ENCODE data around the gene BRD8. TPM values are rescaled to one million over a fixed set of nuclear protein-coding genes. Genes with fewer than 3 reads are reported as not detected.

Gene BRD8
- total and polyA plus RNA-seq, 9 donors, result 37.2 to 74.8 (median 50.2) TPM

DNA sequence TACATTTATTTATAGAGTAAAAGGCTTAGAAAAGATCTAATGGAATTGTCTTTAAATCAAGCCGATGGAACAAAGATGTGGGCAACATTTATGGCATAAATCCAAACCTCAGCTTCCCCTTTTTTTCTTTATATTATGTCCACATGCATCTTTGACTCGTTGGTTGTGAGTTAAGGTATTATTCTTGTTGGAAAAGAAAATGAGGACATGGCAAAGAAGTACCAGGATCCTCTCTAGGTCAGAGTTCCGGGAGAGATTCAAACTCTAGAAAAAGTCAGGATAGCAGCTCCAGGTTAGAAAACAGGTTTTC lies 38.7 kb downstream of the BRD8 start:
- Histone ChIP-seq H3K9me3 (no peaks in the 10 kb centered on the region), H3K36me3 (no peaks in the 10 kb centered on the region), H3K27me3 (no peaks in the 10 kb centered on the region), H3K27ac (no peak overlapping the region), H3K4me1 (ENCODE audit: insufficient read depth) (no peaks in the 10 kb centered on the region), H3K4me3 (no peak overlapping the region)
- TF ChIP-seq POLR2A (IDR thresholded peaks at IDR 0.05) (no peak), EP300 (IDR thresholded peaks at IDR 0.05) (no peak)
- TF ChIP-seq, protein P1, sequence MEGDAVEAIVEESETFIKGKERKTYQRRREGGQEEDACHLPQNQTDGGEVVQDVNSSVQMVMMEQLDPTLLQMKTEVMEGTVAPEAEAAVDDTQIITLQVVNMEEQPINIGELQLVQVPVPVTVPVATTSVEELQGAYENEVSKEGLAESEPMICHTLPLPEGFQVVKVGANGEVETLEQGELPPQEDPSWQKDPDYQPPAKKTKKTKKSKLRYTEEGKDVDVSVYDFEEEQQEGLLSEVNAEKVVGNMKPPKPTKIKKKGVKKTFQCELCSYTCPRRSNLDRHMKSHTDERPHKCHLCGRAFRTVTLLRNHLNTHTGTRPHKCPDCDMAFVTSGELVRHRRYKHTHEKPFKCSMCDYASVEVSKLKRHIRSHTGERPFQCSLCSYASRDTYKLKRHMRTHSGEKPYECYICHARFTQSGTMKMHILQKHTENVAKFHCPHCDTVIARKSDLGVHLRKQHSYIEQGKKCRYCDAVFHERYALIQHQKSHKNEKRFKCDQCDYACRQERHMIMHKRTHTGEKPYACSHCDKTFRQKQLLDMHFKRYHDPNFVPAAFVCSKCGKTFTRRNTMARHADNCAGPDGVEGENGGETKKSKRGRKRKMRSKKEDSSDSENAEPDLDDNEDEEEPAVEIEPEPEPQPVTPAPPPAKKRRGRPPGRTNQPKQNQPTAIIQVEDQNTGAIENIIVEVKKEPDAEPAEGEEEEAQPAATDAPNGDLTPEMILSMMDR (IDR thresholded peaks at IDR 0.05), result no peak
- 56 to 68% (median 60%) methylated on average over 3 of the region's 3 CpGs for WGBS, 3 donors
- DNase-seq, result no peak
- intact Hi-C loops (cut with DNase I), result loop anchor here in 2 of 4 donors (5.0 to 10.0 kb wide), 2 partner anchors 362 to 365 kb away; no protein-coding TSS in a partner anchor

DNA sequence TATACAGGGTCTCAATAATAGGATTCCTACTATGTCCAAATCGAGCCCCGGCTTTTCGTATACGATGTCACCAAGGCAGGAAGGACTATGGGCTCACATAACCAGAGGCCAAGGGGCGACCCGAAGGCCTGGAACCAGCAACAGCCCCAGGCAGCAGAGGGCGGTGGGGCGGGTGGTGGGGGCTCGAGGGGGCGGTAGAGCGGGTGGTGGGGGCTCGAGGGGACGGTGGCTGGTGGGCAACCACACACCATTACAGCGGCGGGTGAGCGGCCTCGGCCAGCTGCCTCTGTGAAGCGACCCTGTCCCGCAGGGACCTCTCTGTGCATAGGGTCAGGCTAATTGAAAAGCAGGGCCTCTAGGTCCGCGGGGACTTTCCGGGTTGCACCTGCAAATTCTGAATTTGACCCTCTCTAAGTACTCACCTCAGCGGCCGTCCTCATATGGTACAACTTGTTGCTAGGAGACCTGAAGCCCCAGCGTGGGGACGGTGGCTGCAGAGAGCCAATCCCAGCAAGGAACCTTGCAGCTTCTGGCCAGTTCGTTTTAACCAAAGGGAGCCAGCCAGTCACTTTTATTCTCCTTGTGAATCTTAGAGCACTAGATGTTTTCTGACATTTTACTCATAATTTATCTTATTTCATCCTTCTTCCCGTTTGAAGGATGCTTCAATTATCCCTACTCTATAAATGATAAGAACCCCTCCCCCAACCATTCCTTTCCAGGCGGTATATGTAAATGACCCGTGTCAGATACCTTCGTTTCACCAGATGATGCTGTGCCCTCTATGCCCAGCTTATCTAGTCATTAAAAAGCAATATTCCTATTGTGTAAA lies 39.3 kb downstream of the BRD8 start, which contains the start of gene NME5:
Gene NME5 (minus strand): TSS at position 480 of the 832 bp plus-strand sequence. CDS start 648 bp downstream, outside the sequence.
- intact Hi-C loops (cut with DNase I), result loop anchor here in 2 of 4 donors (5.0 to 10.0 kb wide), 2 partner anchors 362 to 364 kb away; no protein-coding TSS in a partner anchor
- no peaks in the 10 kb centered on the region for H3K27me3 ChIP-seq
- 2 to 4% (median 3%) methylated on average over 31 of the region's 31 CpGs for WGBS, 3 donors
- H3K36me3 ChIP-seq, result no peaks in the 10 kb centered on the region
- H3K4me3 ChIP-seq, result peak within 1 kb of the TSS; percentile 41
- H3K9me3 ChIP-seq, result no peaks in the 10 kb centered on the region
- TF ChIP-seq, protein P1 (IDR thresholded peaks at IDR 0.05), result no peak
- no peak for TF ChIP-seq POLR2A (IDR thresholded peaks at IDR 0.05)
- TF ChIP-seq EP300 (IDR thresholded peaks at IDR 0.05), result no peak
- peak; percentile 57 to 82 (median 70) for DNase-seq
- no peak within 1 kb of the TSS for H3K27ac ChIP-seq
- no peaks in the 10 kb centered on the region for H3K4me1 ChIP-seq (ENCODE audit: insufficient read depth)

DNA sequence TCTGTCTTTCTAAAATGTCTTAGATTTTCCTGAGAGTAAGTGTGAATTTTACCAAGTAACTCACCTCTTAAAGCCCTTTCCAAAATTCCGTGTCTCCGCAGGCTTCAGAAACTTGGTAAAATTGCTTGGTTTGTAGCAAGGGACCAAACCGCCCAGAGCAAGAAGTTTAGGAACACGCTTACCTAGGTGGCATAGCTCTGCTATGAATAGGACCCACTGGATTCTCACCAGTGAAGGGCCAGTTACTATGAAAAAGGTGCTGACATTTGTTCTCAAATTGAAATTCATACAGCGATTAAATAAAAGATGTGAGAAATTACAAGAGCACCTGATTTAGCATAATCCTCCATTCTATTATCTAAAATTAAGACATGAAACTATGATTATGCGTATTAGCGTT lies 45.9 kb downstream of the BRD8 start:
- no peaks in the 10 kb centered on the region for H3K4me1 ChIP-seq (ENCODE audit: insufficient read depth)
- DNase-seq, result no peak
- H3K36me3 ChIP-seq, result no peaks in the 10 kb centered on the region
- H3K4me3 ChIP-seq, result no peak overlapping the region
- WGBS, 3 donors, result 86 to 90% (median 90%) methylated on average over 7 of the region's 7 CpGs
- H3K9me3 ChIP-seq, result no peaks in the 10 kb centered on the region
- TF ChIP-seq EP300 (IDR thresholded peaks at IDR 0.05) (no peak), POLR2A (IDR thresholded peaks at IDR 0.05) (no peak)
- TF ChIP-seq, protein P1 (IDR thresholded peaks at IDR 0.05), result no peak
- intact Hi-C loops (cut with DNase I), result loop anchor here in 3 of 4 donors (2.0 to 10.0 kb wide), 4 partner anchors 55 to 358 kb away; no protein-coding TSS in a partner anchor
- no peak overlapping the region for H3K27ac ChIP-seq
- H3K27me3 ChIP-seq, result no peaks in the 10 kb centered on the region

DNA sequence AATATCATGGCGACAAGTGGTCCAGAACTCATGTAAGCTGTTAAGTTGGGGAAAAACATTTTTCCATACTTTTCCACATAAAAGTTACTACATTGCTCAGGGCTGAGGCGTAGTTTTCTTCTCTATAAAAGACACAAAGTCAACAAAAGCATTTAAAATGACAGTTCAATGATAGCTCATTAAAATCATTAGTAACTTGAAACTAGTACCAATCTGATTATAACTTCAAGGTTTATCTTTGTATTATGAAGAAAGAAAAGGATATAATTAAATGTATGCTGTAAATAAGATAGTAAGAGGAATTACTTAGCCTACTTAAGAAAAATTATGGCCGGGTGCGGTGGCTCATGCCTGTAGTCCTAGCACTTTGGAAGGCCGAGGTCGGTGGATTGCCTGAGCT lies 49.1 kb downstream of the BRD8 start:
- Histone ChIP-seq H3K4me1 (ENCODE audit: insufficient read depth) (no peaks in the 10 kb centered on the region), H3K27me3 (no peaks in the 10 kb centered on the region), H3K4me3 (no peak overlapping the region), H3K9me3 (no peaks in the 10 kb centered on the region), H3K27ac (no peak overlapping the region), H3K36me3 (no peaks in the 10 kb centered on the region)
- DNase-seq, result no peak
- TF ChIP-seq POLR2A (IDR thresholded peaks at IDR 0.05), result no peak
- TF ChIP-seq, protein P1 (IDR thresholded peaks at IDR 0.05), result no peak
- TF ChIP-seq EP300 (IDR thresholded peaks at IDR 0.05), result no peak
- 92 to 95% (median 93%) methylated on average over 6 of the region's 6 CpGs for WGBS, 3 donors
- intact Hi-C loops (cut with DNase I), result loop anchor here in 2 of 4 donors (5.0 to 10.0 kb wide), 2 partner anchors 47 to 55 kb away; partner anchors contain the start of gene WNT8A (in 1 of the 2)
